HFFc6 (cell line): ENCODE data around the gene MED13L. TPM values are rescaled to one million over a fixed set of nuclear protein-coding genes. Genes with fewer than 3 reads are reported as not detected.

Experiments
- DNase-seq: peaks from one replicate; pipeline ENCODE4 v3.0.0-alpha.2; 2018
- H3K27ac Mint-ChIP-seq: 2 replicates; pipeline ENCODE4 v1.8.0; 2020; ENCODE audit warnings: mild to moderate bottlenecking, mixed read lengths
- H3K27me3 Mint-ChIP-seq: 2 replicates; pipeline ENCODE4 v1.8.0; 2021; ENCODE audit warnings: mild to moderate bottlenecking, moderate library complexity, mixed read lengths; ENCODE audit not compliant: insufficient read depth
- H3K36me3 Mint-ChIP-seq: 2 replicates; pipeline ENCODE4 v1.8.0; 2021; ENCODE audit warnings: low read depth, mixed read lengths
- H3K4me1 Mint-ChIP-seq: 2 replicates; pipeline ENCODE4 v1.8.0; 2020; ENCODE audit warnings: low read depth, mixed read lengths
- H3K4me3 Mint-ChIP-seq: 2 replicates; pipeline ENCODE4 v1.8.0; 2020; ENCODE audit warnings: mild to moderate bottlenecking, moderate library complexity, mixed read lengths
- H3K9me3 Mint-ChIP-seq: 2 replicates; pipeline ENCODE4 v1.8.0; 2020; ENCODE audit warnings: mild to moderate bottlenecking, mixed read lengths
- CTCF ChIP-seq: fragments of 200-600 bp; sonication (generic); IDR thresholded peaks from 2 replicates; pipeline ENCODE4 v1.5.0; 2021; ENCODE audit warnings: antibody characterized with exemption, mild to moderate bottlenecking
- total RNA-seq, 6 experiments: library from RNA; stranded (reverse); fragmentation: NEBNext Ultra II Directional; extraction: Animal tissue kit (Norgen Biotek cat#: 25700); gene quantifications; 2 replicates in 1 of 6; 3 replicates in 5 of 6; pipeline ENCODE4 v1.2.3, GENCODE V29; 2021

Gene MED13L
- total RNA-seq, 6 experiments from 2014 or later = 74.5 to 84.2 (median 77.7) TPM

GRCh38 chr12:116184763-116185162, 92.7 kb downstream of the MED13L start:
- H3K4me1 Mint-ChIP-seq = peaks cover 75% of the 10 kb centered on the region
- H3K9me3 Mint-ChIP-seq = no peaks in the 10 kb centered on the region
- TF ChIP-seq CTCF = no peak
- H3K27me3 Mint-ChIP-seq = peaks cover 4% of the 10 kb centered on the region; the same call in 1 of the 2 replicates
- H3K36me3 Mint-ChIP-seq = no peaks in the 10 kb centered on the region
- H3K4me3 Mint-ChIP-seq = no peak overlapping the region
- H3K27ac Mint-ChIP-seq = peak overlapping the region; percentile 32
- DNase-seq = no peak

GRCh38 chr12:116183741-116184141, 93.8 kb downstream of the MED13L start:
- Mint-ChIP-seq H3K4me1 (peaks cover 66% of the 10 kb centered on the region), H3K4me3 (peak overlapping the region; percentile 5; the same call in 1 of the 2 replicates), H3K27me3 (peaks cover 4% of the 10 kb centered on the region; the same call in 1 of the 2 replicates), H3K27ac (peak overlapping the region; percentile 33), H3K9me3 (no peaks in the 10 kb centered on the region), H3K36me3 (no peaks in the 10 kb centered on the region)
- TF ChIP-seq CTCF = no peak
- DNase-seq = peak; percentile 21

- no peaks in the 10 kb centered on the region for H3K36me3 Mint-ChIP-seq
These were observed 95.0 kb downstream of the MED13L start for GRCh38 chr12:116182359-116183063.

GRCh38 chr12:116180448-116180847, 97.0 kb downstream of the MED13L start:
- Mint-ChIP-seq H3K4me1 (peaks cover 53% of the 10 kb centered on the region), H3K36me3 (no peaks in the 10 kb centered on the region), H3K27ac (no peak overlapping the region), H3K9me3 (no peaks in the 10 kb centered on the region), H3K27me3 (peaks cover 2% of the 10 kb centered on the region), H3K4me3 (no peak overlapping the region)
- TF ChIP-seq CTCF = no peak
- DNase-seq = no peak

More at GRCh38 chr12:116182359-116183063, 95.0 kb downstream of the MED13L start:
- Mint-ChIP-seq H3K27ac (no peak overlapping the region; the same call in 1 of the 2 replicates), H3K4me1 (peaks cover 58% of the 10 kb centered on the region), H3K27me3 (peaks cover 6% of the 10 kb centered on the region), H3K4me3 (no peak overlapping the region), H3K9me3 (no peaks in the 10 kb centered on the region)
- TF ChIP-seq CTCF = no peak
- no peak for DNase-seq

GRCh38 chr12:116179384-116179783, 98.1 kb downstream of the MED13L start:
- Mint-ChIP-seq H3K27me3 (peaks cover 2% of the 10 kb centered on the region), H3K4me1 (peaks cover 46% of the 10 kb centered on the region), H3K36me3 (no peaks in the 10 kb centered on the region), H3K4me3 (no peak overlapping the region), H3K27ac (peak overlapping the region; percentile 32; the same call in 1 of the 2 replicates), H3K9me3 (no peaks in the 10 kb centered on the region)
- no peak for TF ChIP-seq CTCF
- DNase-seq = no peak
